ENCODE data around the gene YPEL5. TPM values are rescaled to one million over a fixed set of nuclear protein-coding genes. Genes with fewer than 3 reads are reported as not detected.

YPEL5 gene
- total and polyA plus RNA-seq, 4 donors, result 57.2 to 154 (median 65.4) TPM

DNA sequence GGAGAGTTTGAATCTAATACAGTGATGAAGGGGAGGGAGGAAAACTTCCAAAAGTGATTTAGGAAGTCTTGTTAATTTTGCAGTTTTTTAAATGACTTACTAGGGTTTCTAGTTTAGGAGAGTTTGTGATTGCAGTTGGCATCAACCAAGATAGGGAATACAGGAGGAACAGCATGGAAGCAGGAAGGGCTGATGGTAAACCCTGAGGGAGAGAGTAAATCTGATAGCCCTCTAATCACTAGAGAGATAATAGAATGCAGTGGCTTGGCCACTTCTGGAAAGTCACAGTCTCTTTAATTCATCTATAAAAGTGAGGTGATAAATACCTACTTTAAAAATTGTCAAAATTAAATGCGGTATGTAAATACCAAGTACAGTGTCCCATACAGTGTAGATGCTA, 5.6 kb downstream of the YPEL5 start:
- no peak overlapping the region for H3K9ac ChIP-seq (ENCODE audit: insufficient read depth in 1 of 2, low read length in 2 of 2)
- no peaks in the 10 kb centered on the region for H3K27me3 ChIP-seq (ENCODE audit: control insufficient read depth in 3 of 3, insufficient read depth in 3 of 3, low read length in 2 of 3)
- ATAC-seq (ENCODE audit: insufficient read depth, low FRiP score), result no peak
- TF ChIP-seq, protein P1, sequence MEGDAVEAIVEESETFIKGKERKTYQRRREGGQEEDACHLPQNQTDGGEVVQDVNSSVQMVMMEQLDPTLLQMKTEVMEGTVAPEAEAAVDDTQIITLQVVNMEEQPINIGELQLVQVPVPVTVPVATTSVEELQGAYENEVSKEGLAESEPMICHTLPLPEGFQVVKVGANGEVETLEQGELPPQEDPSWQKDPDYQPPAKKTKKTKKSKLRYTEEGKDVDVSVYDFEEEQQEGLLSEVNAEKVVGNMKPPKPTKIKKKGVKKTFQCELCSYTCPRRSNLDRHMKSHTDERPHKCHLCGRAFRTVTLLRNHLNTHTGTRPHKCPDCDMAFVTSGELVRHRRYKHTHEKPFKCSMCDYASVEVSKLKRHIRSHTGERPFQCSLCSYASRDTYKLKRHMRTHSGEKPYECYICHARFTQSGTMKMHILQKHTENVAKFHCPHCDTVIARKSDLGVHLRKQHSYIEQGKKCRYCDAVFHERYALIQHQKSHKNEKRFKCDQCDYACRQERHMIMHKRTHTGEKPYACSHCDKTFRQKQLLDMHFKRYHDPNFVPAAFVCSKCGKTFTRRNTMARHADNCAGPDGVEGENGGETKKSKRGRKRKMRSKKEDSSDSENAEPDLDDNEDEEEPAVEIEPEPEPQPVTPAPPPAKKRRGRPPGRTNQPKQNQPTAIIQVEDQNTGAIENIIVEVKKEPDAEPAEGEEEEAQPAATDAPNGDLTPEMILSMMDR (IDR thresholded peaks at IDR 0.05; ENCODE audit: control extremely low read depth, extremely low read depth), result no peak
- no peak for DNase-seq
- H3K9me3 ChIP-seq (ENCODE audit: control insufficient read depth in 4 of 4, insufficient read depth in 3 of 4, low read length in 3 of 4), result no peaks in the 10 kb centered on the region
- H3K27ac ChIP-seq (ENCODE audit: low read depth in 1 of 2, low read length in 1 of 2), result no peak overlapping the region
- H3K4me1 ChIP-seq (ENCODE audit: control insufficient read depth in 5 of 5, insufficient read depth in 5 of 5, low read length in 5 of 5), result peaks cover 2 to 31% (median 19%) of the 10 kb centered on the region in 5 donors
- no peak overlapping the region for H3K4me3 ChIP-seq
- H3K36me3 ChIP-seq (ENCODE audit: control insufficient read depth in 4 of 4, insufficient read depth in 4 of 4, low read length in 4 of 4), result peaks cover 6 to 20% (median 14%) of the 10 kb centered on the region in 4 donors
- WGBS, 2 donors, result 98 to 100% methylated on average over 1 of the region's 1 CpG

DNA sequence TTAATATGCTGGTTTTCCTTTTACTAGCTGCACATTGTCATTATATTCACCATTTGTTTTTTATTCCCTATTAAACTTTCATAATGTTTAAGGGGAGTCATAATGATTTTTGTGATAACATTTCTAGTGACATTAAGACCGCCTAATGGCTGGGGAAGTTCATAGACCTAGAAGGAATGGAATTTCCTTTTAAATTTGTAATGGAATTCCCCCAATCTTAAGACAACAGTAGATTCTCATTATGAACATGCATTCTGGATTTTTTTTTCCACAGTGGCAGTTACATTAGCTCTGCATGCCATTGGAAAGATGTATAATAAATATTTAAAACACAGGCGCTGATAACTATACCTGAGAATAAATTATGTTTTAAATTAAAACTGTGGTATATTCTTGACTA, 8.4 kb downstream of the YPEL5 start:
- Histone ChIP-seq H3K9me3 (ENCODE audit: control insufficient read depth in 4 of 4, insufficient read depth in 3 of 4, low read length in 3 of 4) (no peaks in the 10 kb centered on the region), H3K4me3 (no peak overlapping the region), H3K4me1 (ENCODE audit: control insufficient read depth in 5 of 5, insufficient read depth in 5 of 5, low read length in 5 of 5) (peaks cover 0 to 18% (median 2%) of the 10 kb centered on the region in 5 donors), H3K27me3 (ENCODE audit: control insufficient read depth in 3 of 3, insufficient read depth in 3 of 3, low read length in 2 of 3) (no peaks in the 10 kb centered on the region), H3K9ac (ENCODE audit: insufficient read depth in 1 of 2, low read length in 2 of 2) (no peak overlapping the region), H3K27ac (ENCODE audit: low read depth in 1 of 2, low read length in 1 of 2) (no peak overlapping the region), H3K36me3 (ENCODE audit: control insufficient read depth in 4 of 4, insufficient read depth in 4 of 4, low read length in 4 of 4) (peaks cover 13 to 31% (median 23%) of the 10 kb centered on the region in 4 donors)
- 70 to 85% methylated on average over 2 of the region's 2 CpGs for WGBS, 2 donors
- TF ChIP-seq, protein P1 (IDR thresholded peaks at IDR 0.05; ENCODE audit: control extremely low read depth, extremely low read depth), result no peak
- DNase-seq, result no peak
- ATAC-seq (ENCODE audit: insufficient read depth, low FRiP score), result no peak

GRCh38 chr2:30155889-30156658, 9.3 kb downstream of the YPEL5 start:
- 75 to 82% methylated on average over 3 of the region's 3 CpGs for WGBS, 2 donors
- Histone ChIP-seq H3K36me3 (ENCODE audit: control insufficient read depth in 4 of 4, insufficient read depth in 4 of 4, low read length in 4 of 4) (peaks cover 13 to 32% (median 25%) of the 10 kb centered on the region in 4 donors), H3K9me3 (ENCODE audit: control insufficient read depth in 4 of 4, insufficient read depth in 3 of 4, low read length in 3 of 4) (no peaks in the 10 kb centered on the region), H3K4me3 (no peak overlapping the region), H3K27me3 (ENCODE audit: control insufficient read depth in 3 of 3, insufficient read depth in 3 of 3, low read length in 2 of 3) (no peaks in the 10 kb centered on the region), H3K4me1 (ENCODE audit: control insufficient read depth in 5 of 5, insufficient read depth in 5 of 5, low read length in 5 of 5) (peaks cover 0 to 13% (median 0%) of the 10 kb centered on the region in 5 donors), H3K9ac (ENCODE audit: insufficient read depth in 1 of 2, low read length in 2 of 2) (no peak overlapping the region), H3K27ac (ENCODE audit: low read depth in 1 of 2, low read length in 1 of 2) (no peak overlapping the region)
- no peak for ATAC-seq (ENCODE audit: insufficient read depth, low FRiP score)
- no peak for DNase-seq
- TF ChIP-seq, protein P1 (IDR thresholded peaks at IDR 0.05; ENCODE audit: control extremely low read depth, extremely low read depth), result no peak

Measured in lung (tissue), 12 donors.